Bronchial epithelial cell (primary cell): Measurements from ENCODE around the gene HTR3D. TPM values are rescaled to one million over a fixed set of nuclear protein-coding genes. Genes with fewer than 3 reads are reported as not detected.
"Not testable (repeated sequence)": the region's sequence is repeated elsewhere in the genome, so short reads cannot be mapped to it uniquely, and the experiment has no call there.

Source experiments
- DNase-seq: peaks from one replicate; pipeline ENCODE4 v3.0.0-alpha.2; 2010; ENCODE audit warnings: low read depth
- FAIRE-seq: peaks from 2 replicates; lab custom pipeline; 2011; peaks lifted over from hg19 to GRCh38; lab: Jason Lieb, UNC
- H3K27me3 ChIP-seq: 2 replicates; pipeline ENCODE4 v1.5.1; 2011; ENCODE audit warnings: low read length; ENCODE audit not compliant: control insufficient read depth, insufficient read depth
- H3K36me3 ChIP-seq: 2 replicates; pipeline ENCODE4 v1.5.1; 2011; ENCODE audit warnings: low read length; ENCODE audit not compliant: control insufficient read depth, insufficient read depth
- H3K4me3 ChIP-seq: 2 replicates; pipeline ENCODE4 v1.5.1; 2011; ENCODE audit warnings: mild to moderate bottlenecking, low read depth, low read length, control low read depth
- total RNA-seq: library from RNA; depleted of rRNA; stranded (reverse); fragments of >200 nt; gene quantifications from 2 replicates; pipeline ENCODE4 v1.2.1, GENCODE V29; 2014
- TF ChIP-seq, protein P1 (sequence below): IDR thresholded peaks from 2 replicates; pipeline ENCODE4 v1.5.1; 2011; ENCODE audit warnings: mild to moderate bottlenecking, moderate library complexity, low read length, control low read depth, inconsistent platforms; ENCODE audit not compliant: insufficient read depth, severe bottlenecking

The HTR3D gene
- total RNA-seq, 1 donor from 2014 or later = not detected

DNA sequence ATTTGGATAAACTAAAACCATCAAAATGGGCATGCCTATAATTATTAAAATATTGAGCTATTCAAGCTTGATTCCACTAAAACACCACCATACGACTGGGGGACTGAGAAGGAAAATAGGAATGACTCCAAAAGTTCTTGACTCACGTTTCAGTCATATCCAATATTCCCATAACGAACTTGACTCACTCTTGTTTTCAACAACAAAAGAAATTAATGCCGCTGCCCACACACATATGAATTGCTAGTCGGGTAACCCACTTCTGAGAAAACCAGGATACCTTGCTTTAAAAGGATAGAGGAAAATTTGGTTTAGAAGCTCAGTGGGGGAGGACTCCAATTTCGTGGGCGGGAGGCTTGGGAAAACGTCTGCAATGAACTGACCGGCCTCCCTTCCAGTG is 26.5 kb downstream of the HTR3D start:
- peaks cover 3% of the 10 kb centered on the region for H3K27me3 ChIP-seq
- no peak overlapping the region for H3K4me3 ChIP-seq
- H3K36me3 ChIP-seq = no peaks in the 10 kb centered on the region
- peak; percentile 62 for DNase-seq
- TF ChIP-seq, protein P1, sequence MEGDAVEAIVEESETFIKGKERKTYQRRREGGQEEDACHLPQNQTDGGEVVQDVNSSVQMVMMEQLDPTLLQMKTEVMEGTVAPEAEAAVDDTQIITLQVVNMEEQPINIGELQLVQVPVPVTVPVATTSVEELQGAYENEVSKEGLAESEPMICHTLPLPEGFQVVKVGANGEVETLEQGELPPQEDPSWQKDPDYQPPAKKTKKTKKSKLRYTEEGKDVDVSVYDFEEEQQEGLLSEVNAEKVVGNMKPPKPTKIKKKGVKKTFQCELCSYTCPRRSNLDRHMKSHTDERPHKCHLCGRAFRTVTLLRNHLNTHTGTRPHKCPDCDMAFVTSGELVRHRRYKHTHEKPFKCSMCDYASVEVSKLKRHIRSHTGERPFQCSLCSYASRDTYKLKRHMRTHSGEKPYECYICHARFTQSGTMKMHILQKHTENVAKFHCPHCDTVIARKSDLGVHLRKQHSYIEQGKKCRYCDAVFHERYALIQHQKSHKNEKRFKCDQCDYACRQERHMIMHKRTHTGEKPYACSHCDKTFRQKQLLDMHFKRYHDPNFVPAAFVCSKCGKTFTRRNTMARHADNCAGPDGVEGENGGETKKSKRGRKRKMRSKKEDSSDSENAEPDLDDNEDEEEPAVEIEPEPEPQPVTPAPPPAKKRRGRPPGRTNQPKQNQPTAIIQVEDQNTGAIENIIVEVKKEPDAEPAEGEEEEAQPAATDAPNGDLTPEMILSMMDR = no peak
- FAIRE-seq = no peak

DNA sequence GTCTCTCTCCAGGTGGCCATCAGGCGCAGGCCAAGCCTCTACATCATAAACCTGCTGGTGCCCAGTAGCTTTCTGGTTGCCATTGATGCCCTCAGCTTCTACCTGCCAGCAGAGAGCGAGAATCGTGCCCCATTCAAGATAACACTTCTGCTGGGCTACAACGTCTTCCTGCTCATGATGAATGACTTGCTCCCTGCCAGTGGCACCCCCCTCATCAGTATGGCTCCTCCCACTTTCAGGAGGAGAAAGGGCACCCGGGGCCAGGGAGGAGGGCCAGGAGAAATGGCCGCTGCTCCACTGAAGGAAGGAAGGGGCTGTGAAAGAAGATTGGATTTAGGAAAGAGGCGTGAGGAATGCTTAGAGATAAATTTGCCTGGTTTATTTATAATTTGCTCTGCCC is 27.9 kb downstream of the HTR3D start:
- H3K36me3 ChIP-seq = no peaks in the 10 kb centered on the region
- no peak overlapping the region for H3K4me3 ChIP-seq
- FAIRE-seq = no peak
- DNase-seq = no peak
- H3K27me3 ChIP-seq = peaks cover 4% of the 10 kb centered on the region
- TF ChIP-seq, protein P1 = no peak

DNA sequence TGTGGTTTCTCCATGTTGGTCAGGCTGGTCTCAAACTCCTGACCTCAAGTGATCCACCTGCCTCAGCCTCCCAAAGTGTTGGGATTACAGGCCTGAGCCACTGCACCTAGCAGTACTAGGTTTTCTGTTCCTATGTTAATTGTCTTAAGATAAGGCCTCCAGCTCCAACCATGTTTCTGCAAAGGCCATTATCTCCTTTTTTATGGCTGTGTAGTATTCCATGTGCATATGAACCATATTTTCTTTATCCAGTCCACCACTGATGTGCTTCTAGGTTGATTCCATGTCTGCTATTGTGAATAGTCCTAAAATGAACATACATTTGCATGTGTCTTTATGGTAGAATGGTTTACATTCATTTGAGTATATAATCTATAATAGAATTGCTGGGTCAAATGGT is 31.1 kb downstream of the HTR3D start:
- FAIRE-seq (no peak), DNase-seq (no peak)
- TF ChIP-seq, protein P1 = no peak
- peaks cover 2% of the 10 kb centered on the region for H3K27me3 ChIP-seq
- H3K36me3 ChIP-seq = no peaks in the 10 kb centered on the region
- H3K4me3 ChIP-seq = no peak overlapping the region

DNA sequence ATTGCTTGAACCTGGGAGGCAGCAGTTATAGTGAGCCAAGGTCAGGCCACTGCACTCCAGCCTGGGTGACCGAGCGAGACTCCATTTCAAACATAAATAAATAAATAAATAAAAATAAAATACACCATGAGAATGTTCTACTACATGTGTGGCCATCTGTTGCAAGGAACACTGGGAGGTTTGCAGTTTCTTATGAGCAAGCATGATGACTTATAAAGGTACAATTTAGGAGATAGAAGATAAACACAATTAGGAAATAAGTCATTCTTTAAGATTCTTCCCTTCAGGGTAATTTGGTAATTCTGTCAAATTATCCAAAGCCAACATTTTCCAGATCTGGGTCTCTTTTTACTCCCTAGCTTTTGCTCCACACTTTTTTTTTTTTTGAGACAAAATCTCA is 34.7 kb downstream of the HTR3D start:
- no peak for DNase-seq
- Histone ChIP-seq H3K27me3 (peaks cover 2% of the 10 kb centered on the region), H3K36me3 (no peaks in the 10 kb centered on the region), H3K4me3 (no peak overlapping the region)
- TF ChIP-seq, protein P1 = no peak
- no peak for FAIRE-seq

DNA sequence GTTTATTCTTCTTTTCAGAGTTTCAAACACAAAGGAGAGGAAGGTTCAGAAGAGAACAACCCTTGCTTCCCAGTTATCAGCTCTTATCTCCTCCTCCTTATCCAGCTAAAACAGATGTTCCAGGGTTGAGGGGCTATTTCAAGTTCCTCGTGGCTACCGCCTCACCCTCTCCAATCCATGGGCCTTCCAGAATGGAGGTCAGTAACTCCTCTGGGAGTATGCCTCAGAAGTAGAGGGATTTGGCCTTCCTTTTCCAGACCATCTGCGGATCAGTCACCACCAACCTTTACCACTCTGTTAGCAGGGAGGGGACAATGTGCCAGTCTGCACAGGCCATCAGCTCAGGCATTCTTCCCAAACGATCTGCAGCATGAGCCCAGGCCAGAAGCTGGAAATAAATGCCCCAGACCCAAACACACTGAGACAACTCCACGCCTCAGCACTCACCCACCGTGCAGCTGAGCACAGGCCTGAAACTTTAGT is 36.1 kb downstream of the HTR3D start:
- DNase-seq = no peak
- peak; percentile 13 for FAIRE-seq
- no peaks in the 10 kb centered on the region for H3K36me3 ChIP-seq
- no peak overlapping the region for H3K4me3 ChIP-seq
- TF ChIP-seq, protein P1 = no peak
- peaks cover 2% of the 10 kb centered on the region for H3K27me3 ChIP-seq

DNA sequence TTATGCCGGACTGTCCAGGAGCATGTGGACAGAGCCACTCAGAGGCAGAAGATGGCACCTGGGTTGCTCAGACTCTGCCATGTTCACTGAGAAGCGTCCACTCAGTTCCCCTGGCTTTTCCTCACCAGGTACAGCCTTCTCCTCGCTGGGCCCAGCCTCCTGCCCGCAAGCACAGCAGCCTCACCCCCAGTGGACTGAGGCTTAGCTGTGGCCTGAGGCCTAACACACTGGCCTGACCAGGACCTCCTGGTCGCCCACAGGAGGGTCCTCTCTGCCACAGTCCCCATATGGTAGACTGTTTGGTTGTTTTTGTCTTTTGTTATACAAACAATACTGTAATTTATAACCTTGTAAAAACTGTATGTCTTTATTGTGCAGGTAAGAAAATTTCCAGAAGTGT is 36.8 kb downstream of the HTR3D start:
- no peak for DNase-seq
- no peak for FAIRE-seq
- TF ChIP-seq, protein P1 = no peak

DNA sequence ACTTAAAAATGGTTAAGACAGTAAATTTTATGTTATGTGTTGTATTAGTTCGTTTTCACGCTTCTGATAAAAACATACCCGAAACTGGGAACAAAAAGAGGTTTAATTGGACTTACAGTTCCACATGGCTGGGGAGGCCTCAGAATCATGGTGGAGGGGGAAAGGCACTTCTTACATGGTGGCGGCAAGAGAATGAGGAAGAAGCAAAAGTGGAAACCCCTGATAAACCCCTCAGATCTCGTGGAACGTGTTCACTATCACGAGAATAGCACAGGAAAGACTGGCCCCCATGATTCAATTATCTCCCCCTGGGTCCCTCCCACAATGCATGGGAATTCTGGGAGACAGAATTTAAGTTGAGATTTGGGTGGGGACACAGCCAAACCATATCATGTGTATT is 39.6 kb downstream of the HTR3D start:
- not testable (repeated sequence) for H3K36me3 ChIP-seq, DNase-seq, H3K4me3 ChIP-seq, FAIRE-seq, H3K27me3 ChIP-seq

More for the DNA sequence above, 36.8 kb downstream of the HTR3D start:
- Histone ChIP-seq H3K4me3 (no peak overlapping the region), H3K36me3 (no peaks in the 10 kb centered on the region), H3K27me3 (peaks cover 2% of the 10 kb centered on the region)
